ENCODE results near the gene GLRX3. TPM values are rescaled to one million over a fixed set of nuclear protein-coding genes. Genes with fewer than 3 reads are reported as not detected.

Gene GLRX3
- total RNA-seq, 1 donor from 2014 or later: 137 TPM

DNA sequence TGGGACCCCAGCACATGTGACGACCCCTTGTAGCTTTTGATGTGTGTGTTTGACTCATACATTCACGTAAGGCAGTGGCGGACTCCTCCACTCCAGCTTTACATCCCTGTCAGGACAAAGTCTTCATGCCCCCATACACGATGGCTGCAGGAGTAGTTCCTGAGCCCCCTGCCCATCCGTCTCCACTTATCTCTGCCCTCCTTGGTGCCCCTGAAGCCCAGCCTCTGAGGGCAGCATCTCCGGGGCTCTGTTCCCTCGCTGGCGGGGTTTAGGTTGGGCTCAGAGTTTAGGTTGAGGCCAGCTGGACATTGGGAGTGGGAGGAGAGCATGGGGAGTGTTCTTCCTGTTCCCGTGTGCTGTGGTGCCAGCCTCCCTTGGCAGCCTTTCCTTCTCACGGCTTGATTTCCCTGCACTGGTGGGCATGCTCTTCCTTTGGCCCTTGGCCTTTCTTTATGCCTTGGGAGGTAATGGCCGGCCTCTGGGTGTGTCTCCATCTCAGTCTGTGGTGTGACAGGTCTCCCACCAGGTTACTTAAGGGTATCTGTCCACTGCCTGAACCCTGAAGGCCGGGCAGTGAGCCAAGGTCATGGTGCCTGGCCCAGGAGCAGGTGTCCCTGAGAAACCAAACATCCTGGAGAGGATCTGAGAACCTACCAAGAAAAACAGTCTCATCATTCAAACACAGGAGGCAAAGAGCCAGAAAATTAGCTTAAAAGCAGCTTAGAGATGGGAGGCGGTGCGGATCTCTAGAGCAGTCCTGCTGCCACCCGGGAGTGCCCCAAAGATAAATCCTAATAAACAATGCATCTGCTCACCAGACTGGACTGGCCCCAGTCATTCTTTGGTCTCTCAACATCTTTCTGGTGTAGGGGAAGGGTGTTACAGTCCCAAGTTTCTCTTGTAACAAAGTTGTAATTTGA lies 85.5 kb downstream of the GLRX3 start:
- Mint-ChIP-seq H3K4me1 (ENCODE audit: low read depth, unreplicated experiment) (no peaks in the 10 kb centered on the region), H3K27ac (ENCODE audit: unreplicated experiment) (no peak overlapping the region), H3K27me3 (ENCODE audit: low read depth, unreplicated experiment) (no peaks in the 10 kb centered on the region), H3K4me3 (ENCODE audit: unreplicated experiment) (no peak overlapping the region), H3K9me3 (ENCODE audit: unreplicated experiment) (peaks cover 4% of the 10 kb centered on the region), H3K36me3 (ENCODE audit: low read depth, unreplicated experiment) (no peaks in the 10 kb centered on the region)
- H2AFZ ChIP-seq (ENCODE audit: low read depth, low read length): no peak overlapping the region
- H3K4me1 ChIP-seq (ENCODE audit: insufficient read depth, low read length): no peaks in the 10 kb centered on the region
- no peak overlapping the region for H3K9ac ChIP-seq (ENCODE audit: low read length)
- no peak overlapping the region for H3K4me3 ChIP-seq (ENCODE audit: insufficient read depth, low read depth, low read length)
- no peaks in the 10 kb centered on the region for H3K36me3 ChIP-seq (ENCODE audit: insufficient read depth, low read length)
- H3K27me3 ChIP-seq (ENCODE audit: insufficient read depth, low read length): no peaks in the 10 kb centered on the region
- no peak overlapping the region for H3K4me2 ChIP-seq (ENCODE audit: low read length)
- H3K27ac ChIP-seq (ENCODE audit: low read depth, low read length): no peak overlapping the region
- FAIRE-seq (no peak), DNase-seq (ENCODE audit: low read depth) (no peak)
- H3K79me2 ChIP-seq (ENCODE audit: insufficient read depth, low read length): no peaks in the 10 kb centered on the region
- TF ChIP-seq, protein P1, sequence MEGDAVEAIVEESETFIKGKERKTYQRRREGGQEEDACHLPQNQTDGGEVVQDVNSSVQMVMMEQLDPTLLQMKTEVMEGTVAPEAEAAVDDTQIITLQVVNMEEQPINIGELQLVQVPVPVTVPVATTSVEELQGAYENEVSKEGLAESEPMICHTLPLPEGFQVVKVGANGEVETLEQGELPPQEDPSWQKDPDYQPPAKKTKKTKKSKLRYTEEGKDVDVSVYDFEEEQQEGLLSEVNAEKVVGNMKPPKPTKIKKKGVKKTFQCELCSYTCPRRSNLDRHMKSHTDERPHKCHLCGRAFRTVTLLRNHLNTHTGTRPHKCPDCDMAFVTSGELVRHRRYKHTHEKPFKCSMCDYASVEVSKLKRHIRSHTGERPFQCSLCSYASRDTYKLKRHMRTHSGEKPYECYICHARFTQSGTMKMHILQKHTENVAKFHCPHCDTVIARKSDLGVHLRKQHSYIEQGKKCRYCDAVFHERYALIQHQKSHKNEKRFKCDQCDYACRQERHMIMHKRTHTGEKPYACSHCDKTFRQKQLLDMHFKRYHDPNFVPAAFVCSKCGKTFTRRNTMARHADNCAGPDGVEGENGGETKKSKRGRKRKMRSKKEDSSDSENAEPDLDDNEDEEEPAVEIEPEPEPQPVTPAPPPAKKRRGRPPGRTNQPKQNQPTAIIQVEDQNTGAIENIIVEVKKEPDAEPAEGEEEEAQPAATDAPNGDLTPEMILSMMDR (IDR thresholded peaks at IDR 0.05; ENCODE audit: insufficient read depth, low read depth, low read length): no peak
- no peak for TF ChIP-seq EZH2 (IDR thresholded peaks at IDR 0.05; ENCODE audit: insufficient read depth, low read length)
- no peaks in the 10 kb centered on the region for H4K20me1 ChIP-seq (ENCODE audit: insufficient read depth, low read length)
- peaks cover 15% of the 10 kb centered on the region for H3K9me3 ChIP-seq (ENCODE audit: insufficient read depth, low read depth, low read length)

DNA sequence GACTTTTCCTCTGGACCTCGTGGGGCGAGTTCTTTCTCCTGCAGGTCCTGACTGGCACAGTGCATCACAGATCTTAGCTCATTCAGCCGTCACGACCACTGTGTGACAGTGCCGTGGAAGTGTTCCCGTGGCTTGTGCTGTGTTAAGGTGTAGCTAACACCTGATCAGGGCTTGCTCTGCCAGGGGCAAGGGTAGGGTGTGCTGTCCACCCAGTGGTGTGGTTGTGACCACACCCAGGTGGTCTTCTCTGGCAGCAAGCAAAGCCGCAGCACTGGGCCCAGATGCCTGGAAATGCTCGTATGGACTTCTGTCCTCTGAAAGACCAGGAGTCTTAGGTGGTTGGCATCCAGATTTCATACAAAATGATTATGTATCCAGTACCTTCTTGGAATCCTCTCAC lies 86.2 kb downstream of the GLRX3 start:
- no peaks in the 10 kb centered on the region for H3K36me3 Mint-ChIP-seq (ENCODE audit: low read depth, unreplicated experiment)
- no peaks in the 10 kb centered on the region for H3K36me3 ChIP-seq (ENCODE audit: insufficient read depth, low read length)
- no peak overlapping the region for H3K9ac ChIP-seq (ENCODE audit: low read length)
- H3K79me2 ChIP-seq (ENCODE audit: insufficient read depth, low read length): no peaks in the 10 kb centered on the region
- DNase-seq (ENCODE audit: low read depth) (no peak), FAIRE-seq (no peak)
- H4K20me1 ChIP-seq (ENCODE audit: insufficient read depth, low read length): no peaks in the 10 kb centered on the region
- no peak overlapping the region for H2AFZ ChIP-seq (ENCODE audit: low read depth, low read length)
- H3K9me3 Mint-ChIP-seq (ENCODE audit: unreplicated experiment): peaks cover 7% of the 10 kb centered on the region
- H3K9me3 ChIP-seq (ENCODE audit: insufficient read depth, low read depth, low read length): peaks cover 17% of the 10 kb centered on the region
- no peak for TF ChIP-seq EZH2 (IDR thresholded peaks at IDR 0.05; ENCODE audit: insufficient read depth, low read length)
- H3K27me3 ChIP-seq (ENCODE audit: insufficient read depth, low read length): no peaks in the 10 kb centered on the region
- peaks cover 4% of the 10 kb centered on the region for H3K27me3 Mint-ChIP-seq (ENCODE audit: low read depth, unreplicated experiment)
- H3K4me2 ChIP-seq (ENCODE audit: low read length): no peak overlapping the region
- no peaks in the 10 kb centered on the region for H3K4me1 Mint-ChIP-seq (ENCODE audit: low read depth, unreplicated experiment)
- no peaks in the 10 kb centered on the region for H3K4me1 ChIP-seq (ENCODE audit: insufficient read depth, low read length)
- H3K4me3 ChIP-seq (ENCODE audit: insufficient read depth, low read depth, low read length): no peak overlapping the region
- H3K27ac Mint-ChIP-seq (ENCODE audit: unreplicated experiment): no peak overlapping the region
- no peak overlapping the region for H3K4me3 Mint-ChIP-seq (ENCODE audit: unreplicated experiment)
- no peak overlapping the region for H3K27ac ChIP-seq (ENCODE audit: low read depth, low read length)

DNA sequence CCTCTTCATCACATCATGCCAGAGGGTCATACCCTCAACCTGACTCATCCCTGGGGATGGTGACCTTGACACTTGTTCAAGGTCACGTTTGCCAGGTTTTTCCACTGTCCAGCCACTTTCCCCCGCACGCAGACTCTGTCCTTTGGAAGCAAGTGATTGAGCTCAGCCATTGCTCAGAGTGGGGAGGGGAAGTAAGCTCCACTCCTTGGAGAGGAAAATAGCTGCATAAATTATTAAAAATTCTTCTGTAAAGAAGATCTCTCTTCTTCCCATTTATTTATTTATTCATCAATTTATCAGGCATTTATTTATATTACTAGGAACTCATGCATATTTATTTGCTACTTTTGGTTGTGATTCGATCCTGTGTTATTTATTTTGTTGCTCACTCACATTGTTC lies 88.0 kb downstream of the GLRX3 start:
- Histone ChIP-seq H2AFZ (ENCODE audit: low read depth, low read length) (no peak overlapping the region), H3K27ac (ENCODE audit: low read depth, low read length) (no peak overlapping the region), H3K9me3 (ENCODE audit: insufficient read depth, low read depth, low read length) (peaks cover 17% of the 10 kb centered on the region), H3K36me3 (ENCODE audit: insufficient read depth, low read length) (no peaks in the 10 kb centered on the region), H3K79me2 (ENCODE audit: insufficient read depth, low read length) (no peaks in the 10 kb centered on the region), H3K4me3 (ENCODE audit: insufficient read depth, low read depth, low read length) (no peak overlapping the region), H3K4me2 (ENCODE audit: low read length) (no peak overlapping the region), H3K4me1 (ENCODE audit: insufficient read depth, low read length) (no peaks in the 10 kb centered on the region), H3K27me3 (ENCODE audit: insufficient read depth, low read length) (no peaks in the 10 kb centered on the region), H4K20me1 (ENCODE audit: insufficient read depth, low read length) (no peaks in the 10 kb centered on the region), H3K9ac (ENCODE audit: low read length) (no peak overlapping the region)
- DNase-seq (ENCODE audit: low read depth): no peak
- no peaks in the 10 kb centered on the region for H3K36me3 Mint-ChIP-seq (ENCODE audit: low read depth, unreplicated experiment)
- no peak overlapping the region for H3K4me3 Mint-ChIP-seq (ENCODE audit: unreplicated experiment)
- H3K4me1 Mint-ChIP-seq (ENCODE audit: low read depth, unreplicated experiment): no peaks in the 10 kb centered on the region
- TF ChIP-seq, protein P1 (IDR thresholded peaks at IDR 0.05; ENCODE audit: insufficient read depth, low read depth, low read length): no peak
- no peak for TF ChIP-seq EZH2 (IDR thresholded peaks at IDR 0.05; ENCODE audit: insufficient read depth, low read length)
- H3K27ac Mint-ChIP-seq (ENCODE audit: unreplicated experiment): no peak overlapping the region
- no peak for FAIRE-seq
- peaks cover 4% of the 10 kb centered on the region for H3K27me3 Mint-ChIP-seq (ENCODE audit: low read depth, unreplicated experiment)
- H3K9me3 Mint-ChIP-seq (ENCODE audit: unreplicated experiment): peaks cover 10% of the 10 kb centered on the region

Measured in astrocyte (in vitro differentiated cells and primary cell).